ENCODE results near the gene CFAP57.
"Not testable (repeated sequence)": the region's sequence is repeated elsewhere in the genome, so short reads cannot be mapped to it uniquely, and the experiment has no call there.

CFAP57 gene
- long read RNA-seq, donor 1, result 0 reads
- long read RNA-seq, donor 2, result 0 reads
- long read RNA-seq, donor 3, result 0 reads
- long read RNA-seq, donor 4, result 0 reads
- long read RNA-seq, donor 5, result 0 reads
- long read RNA-seq, donor 6, result 0 reads
- long read RNA-seq, donor 7, partial matches to known transcripts, result 10 of 10 reads
- long read RNA-seq, donor 7, other reads (novel, unspliced or antisense), result 0 of 10 reads
- long read RNA-seq, donor 8, result 0 reads

GRCh38 chr1:43171876-43172526 is at the start of gene CFAP57, which contains the start of gene EBNA1BP2:
TSS of gene CFAP57 (plus strand) at chr1:43172330. CDS start at chr1:43172754, 424 bp downstream.
TSS of gene EBNA1BP2 (minus strand) at chr1:43172290. CDS start at chr1:43172118, 172 bp downstream.
- peak; percentile 88 for DNase-seq

GRCh38 chr1:43123031-43123430 is 49.1 kb upstream of the CFAP57 start:
- DNase-seq, result no peak

- DNase-seq, result no peak
These were observed 43.3 kb upstream of the CFAP57 start for GRCh38 chr1:43128816-43129215.

- no peak for DNase-seq
These were observed 42.7 kb upstream of the CFAP57 start for GRCh38 chr1:43129426-43129825.

GRCh38 chr1:43134068-43134467 is 38.1 kb upstream of the CFAP57 start:
- no peak for DNase-seq

- DNase-seq, result no peak
These were observed 37.5 kb upstream of the CFAP57 start for GRCh38 chr1:43134640-43135039.

- DNase-seq, result no peak
These were observed 36.0 kb upstream of the CFAP57 start for GRCh38 chr1:43135857-43136781.

- DNase-seq, result no peak
These were observed 34.6 kb upstream of the CFAP57 start for GRCh38 chr1:43137445-43138052.

- not testable (repeated sequence) for DNase-seq
These were observed 32.8 kb upstream of the CFAP57 start for GRCh38 chr1:43139295-43139694.

- DNase-seq, result no peak
These were observed 32.1 kb upstream of the CFAP57 start for GRCh38 chr1:43140010-43140409.

GRCh38 chr1:43140583-43140982 is 31.5 kb upstream of the CFAP57 start:
- no peak for DNase-seq

- DNase-seq, result no peak
These were observed 28.7 kb upstream of the CFAP57 start for GRCh38 chr1:43143441-43143888.

GRCh38 chr1:43144237-43144636 is 27.9 kb upstream of the CFAP57 start:
- no peak for DNase-seq

- DNase-seq, result peak; percentile 77
These were observed 24.4 kb upstream of the CFAP57 start for GRCh38 chr1:43147625-43148327.

- DNase-seq, result no peak
These were observed 22.2 kb upstream of the CFAP57 start for GRCh38 chr1:43149889-43150288.

- no peak for DNase-seq
These were observed 19.3 kb upstream of the CFAP57 start for GRCh38 chr1:43152866-43153265.

- DNase-seq, result no peak
These were observed 18.7 kb upstream of the CFAP57 start for GRCh38 chr1:43153443-43153842.

GRCh38 chr1:43156026-43156425 is 16.1 kb upstream of the CFAP57 start:
- DNase-seq, result no peak

- DNase-seq, result no peak
These were observed 7.0 kb upstream of the CFAP57 start for GRCh38 chr1:43165162-43165561.

- no peak for DNase-seq
These were observed 6.4 kb upstream of the CFAP57 start for GRCh38 chr1:43165765-43166164.

- DNase-seq, result peak; percentile 9
These were observed 736 bp upstream of the CFAP57 start for GRCh38 chr1:43171312-43171875.
